NCI-H1694 treated with DMSO at 0.1 percent for 48 hours (cell line): ENCODE results near the gene CTSA.

Source experiments
- DNase-seq: peaks from one replicate; lab custom pipeline; 2025; lab: John Stamatoyannopoulos, UW

The CTSA gene

DNA sequence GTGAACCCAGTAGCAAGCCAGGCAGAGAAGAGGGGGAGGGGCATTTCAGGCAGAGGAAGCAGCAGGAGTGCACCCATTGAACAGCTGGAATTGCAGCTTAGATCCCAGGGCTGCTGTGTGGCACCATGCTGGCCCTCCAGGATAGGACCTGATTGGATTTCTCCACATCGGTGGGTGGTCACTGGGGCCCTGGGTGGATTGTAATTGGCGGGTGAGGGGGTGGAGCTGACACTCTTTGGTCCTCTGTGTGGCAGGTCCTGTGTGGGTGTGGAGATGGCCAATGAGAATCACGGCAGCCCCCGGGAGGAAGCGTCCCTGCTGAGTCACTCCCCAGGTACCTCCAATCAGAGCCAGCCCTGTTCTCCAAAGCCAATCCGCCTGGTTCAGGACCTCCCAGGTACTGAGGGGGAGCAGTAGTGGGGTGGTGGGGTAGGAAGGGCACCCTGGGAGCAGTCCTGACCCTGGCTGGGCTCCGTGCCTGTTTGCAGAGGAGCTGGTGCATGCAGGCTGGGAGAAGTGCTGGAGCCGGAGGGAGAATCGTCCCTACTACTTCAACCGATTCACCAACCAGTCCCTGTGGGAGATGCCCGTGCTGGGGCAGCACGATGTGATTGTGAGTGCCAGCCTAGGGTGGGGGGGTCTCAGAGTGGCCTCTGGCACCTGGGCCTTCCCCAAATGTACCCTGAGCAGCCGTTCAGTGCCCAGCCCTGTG lies 47.7 kb downstream of the CTSA start:
- DNase-seq, result no peak

DNA sequence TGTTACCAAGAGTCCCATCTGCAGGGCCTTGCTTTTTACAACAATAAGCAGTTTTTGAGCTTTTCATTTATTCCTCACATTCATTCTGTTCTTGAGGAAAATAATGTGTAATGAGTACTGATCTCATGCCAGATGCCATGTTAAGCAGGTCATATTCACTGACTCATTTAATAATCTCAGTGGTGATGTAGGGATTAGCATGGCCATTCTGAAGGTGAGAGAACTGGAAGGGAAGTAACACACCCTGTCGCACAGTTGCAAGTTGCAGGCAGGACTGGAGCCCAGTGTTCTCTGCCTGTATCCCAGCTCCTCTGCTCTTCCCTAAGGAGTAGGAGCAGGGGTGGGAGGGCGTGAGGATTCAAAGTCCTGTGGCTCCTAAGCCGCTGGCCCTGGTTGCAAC lies 48.9 kb downstream of the CTSA start:
- DNase-seq, result no peak

DNA sequence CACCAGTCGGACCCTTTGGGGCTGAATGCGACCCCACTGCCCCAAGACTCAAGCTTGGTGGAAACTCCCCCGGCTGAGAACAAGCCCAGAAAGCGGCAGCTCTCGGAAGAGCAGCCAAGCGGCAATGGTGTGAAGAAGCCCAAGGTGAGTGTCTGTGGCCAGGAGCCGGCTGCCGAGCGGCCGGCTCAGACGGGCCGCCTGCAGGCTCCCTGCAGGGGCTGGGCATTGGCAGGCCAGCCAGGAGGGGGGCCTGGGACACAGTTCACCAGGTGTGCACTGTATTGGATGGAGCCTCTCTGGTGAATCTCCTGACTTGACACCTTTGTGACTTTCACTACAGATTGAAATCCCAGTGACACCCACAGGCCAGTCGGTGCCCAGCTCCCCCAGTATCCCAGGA lies 49.3 kb downstream of the CTSA start:
- no peak for DNase-seq

DNA sequence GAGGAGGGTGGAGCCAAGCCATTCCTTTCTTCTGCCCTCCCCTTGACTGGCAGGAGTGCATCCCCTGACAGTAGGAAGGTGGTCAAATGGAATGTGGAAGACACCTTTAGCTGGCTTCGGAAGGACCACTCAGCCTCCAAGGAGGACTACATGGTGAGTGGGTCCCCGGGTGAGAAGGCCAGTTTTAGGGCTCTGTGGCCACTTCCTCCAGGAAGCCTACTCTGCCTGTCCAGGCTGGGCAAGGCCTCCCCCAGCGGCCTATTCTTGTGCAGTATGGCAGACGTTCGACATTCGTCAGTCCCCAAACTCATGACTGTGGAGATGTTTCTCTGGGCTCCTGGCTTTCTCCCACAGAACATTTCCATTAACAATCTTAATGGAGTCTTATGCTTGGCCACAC lies 52.5 kb downstream of the CTSA start:
- DNase-seq, result no peak

DNA sequence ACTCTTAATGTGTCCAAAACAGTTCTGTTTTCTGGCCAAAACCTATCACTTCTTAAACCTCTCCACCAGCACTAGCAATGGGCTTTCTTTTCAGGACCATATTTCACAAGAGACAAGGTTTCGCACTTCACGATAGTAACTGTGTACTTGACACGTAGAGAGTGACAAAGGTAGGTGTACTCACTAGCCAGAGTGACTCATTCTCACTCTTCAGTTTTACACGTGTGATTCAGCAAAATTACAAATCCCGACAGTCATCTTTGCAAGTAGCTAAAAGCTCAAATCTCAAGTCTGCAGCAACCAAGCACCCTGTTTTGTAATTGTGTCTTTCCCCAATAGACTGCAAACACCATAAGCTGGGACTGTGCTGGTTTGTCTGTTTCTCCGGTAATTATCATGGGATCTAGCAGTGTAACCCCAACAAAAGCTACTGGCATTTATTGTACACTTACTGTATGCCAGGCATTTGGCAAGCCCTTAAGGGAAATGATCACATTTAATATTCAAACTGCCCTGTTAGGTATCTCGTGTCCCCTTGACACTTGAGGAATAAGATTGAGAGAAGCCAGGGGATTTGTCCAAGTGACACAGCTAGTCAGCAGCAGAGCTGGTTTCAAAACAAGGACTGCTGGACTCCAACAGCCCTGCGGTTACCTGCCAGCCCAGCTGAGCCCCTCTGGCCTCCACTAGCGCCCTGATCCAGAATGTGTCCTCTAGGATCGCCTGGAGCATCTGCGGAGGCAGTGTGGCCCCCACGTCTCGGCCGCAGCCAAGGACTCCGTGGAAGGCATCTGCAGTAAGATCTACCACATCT lies 53.2 kb downstream of the CTSA start:
- no peak for DNase-seq

DNA sequence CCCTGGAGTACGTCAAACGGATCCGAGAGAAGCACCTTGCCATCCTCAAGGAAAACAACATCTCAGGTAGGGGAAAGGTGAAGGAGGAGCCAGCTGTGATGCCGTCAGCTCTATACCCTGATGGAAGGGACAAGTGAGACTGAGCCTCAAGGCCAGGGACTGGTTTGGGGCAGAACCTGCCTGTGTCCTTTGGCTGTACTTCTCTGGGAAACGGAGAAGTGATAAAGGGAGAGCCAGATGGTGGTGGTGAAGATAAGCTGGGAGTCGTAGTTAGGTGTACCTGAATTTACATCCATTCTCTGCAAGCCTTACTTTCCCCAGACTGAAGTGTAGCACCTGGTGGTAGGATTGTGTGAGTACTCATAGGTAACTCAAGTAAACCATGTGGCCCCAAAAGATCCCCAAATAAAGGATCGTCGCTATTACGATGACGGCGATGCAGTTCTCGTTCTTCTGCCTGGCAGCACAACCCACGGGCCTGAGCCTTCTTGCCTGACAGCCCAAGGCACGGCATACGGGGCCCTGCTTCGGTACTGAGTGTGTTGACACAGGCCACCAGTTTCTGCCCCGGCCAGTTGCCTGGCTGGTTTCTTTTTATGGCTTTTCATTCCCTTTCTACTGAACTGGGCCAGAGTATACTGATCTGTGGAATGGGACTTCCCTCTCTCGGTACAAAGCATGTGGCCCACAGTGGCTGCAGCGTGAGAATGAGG lies 54.0 kb downstream of the CTSA start:
- DNase-seq, result no peak

DNA sequence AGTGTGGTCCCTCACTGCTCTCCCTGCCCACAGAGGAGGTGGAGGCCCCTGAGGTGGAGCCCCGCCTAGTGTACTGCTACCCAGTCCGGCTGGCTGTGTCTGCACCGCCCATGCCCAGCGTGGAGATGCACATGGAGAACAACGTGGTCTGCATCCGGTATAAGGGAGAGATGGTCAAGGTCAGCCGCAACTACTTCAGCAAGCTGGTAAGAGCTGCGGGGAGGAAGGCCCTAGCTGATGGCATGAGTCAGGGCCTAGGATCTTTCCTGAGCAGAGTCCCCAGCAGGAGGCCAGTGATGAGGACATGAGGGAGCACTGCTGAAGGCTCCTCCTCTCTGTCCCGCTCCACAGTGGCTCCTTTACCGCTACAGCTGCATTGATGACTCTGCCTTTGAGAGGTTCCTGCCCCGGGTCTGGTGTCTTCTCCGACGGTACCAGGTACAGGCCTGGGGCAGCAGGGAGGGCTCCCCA lies 54.6 kb downstream of the CTSA start:
- DNase-seq, result no peak

DNA sequence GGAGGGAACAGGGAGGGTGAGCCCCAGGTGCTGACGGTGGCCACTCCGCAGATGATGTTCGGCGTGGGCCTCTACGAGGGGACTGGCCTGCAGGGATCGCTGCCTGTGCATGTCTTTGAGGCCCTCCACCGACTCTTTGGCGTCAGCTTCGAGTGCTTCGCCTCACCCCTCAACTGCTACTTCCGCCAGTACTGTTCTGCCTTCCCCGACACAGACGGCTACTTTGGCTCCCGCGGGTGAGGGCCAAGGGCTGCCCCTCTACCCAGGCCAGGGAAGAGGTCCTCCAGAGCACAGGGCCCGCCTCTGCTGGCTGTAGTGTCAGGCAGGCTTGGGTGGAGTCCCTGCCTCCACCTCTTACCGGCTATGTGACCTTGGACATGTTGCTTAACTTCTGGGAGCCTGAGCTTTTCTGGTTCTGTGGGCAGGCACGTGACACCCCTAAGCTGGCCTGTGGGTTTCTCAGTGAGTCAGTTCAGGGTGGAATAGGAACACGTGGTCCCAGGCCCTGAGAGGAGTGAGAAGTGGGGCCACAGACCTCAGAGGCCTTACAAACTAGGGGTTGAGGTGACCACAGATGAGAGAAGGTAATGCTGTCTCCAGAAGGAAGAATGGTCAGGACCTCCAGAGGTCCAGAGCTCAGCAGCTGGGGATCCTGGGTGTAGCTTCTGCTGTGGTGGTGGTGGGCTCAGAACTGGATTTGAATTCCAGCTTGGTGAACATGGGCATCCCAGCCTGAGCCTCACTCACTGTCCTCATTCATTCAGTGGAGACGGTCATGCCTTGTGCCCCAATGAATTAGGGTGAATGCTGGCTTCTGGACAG lies 55.2 kb downstream of the CTSA start:
- no peak for DNase-seq

DNA sequence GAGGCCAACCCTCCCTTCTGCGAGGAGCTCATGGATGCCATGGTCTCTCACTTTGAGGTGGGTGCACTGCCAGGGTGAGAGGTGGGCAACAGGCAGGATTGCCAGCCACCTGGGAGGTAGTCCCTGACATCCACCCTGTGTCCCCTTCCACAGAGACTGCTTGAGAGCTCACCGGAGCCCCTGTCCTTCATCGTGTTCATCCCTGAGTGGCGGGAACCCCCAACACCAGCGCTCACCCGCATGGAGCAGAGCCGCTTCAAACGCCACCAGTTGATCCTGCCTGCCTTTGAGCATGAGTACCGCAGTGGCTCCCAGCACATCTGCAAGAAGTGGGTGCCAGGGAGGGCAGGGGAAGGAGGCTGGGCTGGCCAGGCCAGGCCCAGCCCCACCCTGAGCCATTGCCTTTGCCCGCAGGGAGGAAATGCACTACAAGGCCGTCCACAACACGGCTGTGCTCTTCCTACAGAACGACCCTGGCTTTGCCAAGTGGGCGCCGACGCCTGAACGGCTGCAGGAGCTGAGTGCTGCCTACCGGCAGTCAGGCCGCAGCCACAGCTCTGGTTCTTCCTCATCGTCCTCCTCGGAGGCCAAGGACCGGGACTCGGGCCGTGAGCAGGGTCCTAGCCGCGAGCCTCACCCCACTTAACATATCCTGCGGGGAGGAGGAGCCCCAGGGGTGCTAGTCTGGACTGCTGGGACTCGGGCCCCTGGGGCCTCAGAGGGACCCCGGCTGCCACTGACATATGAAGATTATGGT lies 56.2 kb downstream of the CTSA start:
- DNase-seq, result no peak

DNA sequence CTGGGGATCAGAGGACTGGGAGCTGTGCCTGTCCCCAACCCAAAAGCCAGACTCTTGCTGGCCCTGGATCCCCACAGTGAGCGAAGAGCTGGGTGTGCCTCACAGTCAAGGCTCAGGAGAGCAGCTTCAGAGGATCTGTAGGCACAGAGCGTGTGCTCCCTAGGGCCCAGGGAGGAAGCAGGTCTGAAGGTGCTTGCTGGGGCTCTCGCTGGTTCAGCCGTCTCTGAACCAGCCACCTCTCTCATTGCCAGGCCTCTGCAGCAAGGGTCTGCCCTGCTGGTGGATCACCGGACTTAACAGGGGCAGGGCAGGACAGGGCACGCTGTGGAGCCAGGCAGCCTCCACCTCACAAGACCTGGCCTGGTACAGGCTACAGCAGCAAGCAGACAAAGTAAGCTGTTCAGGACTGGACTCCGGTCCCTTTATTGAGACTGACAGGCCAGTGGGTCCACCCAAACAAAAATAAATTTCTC lies 57.2 kb downstream of the CTSA start:
- no peak for DNase-seq
